Endothelial cell of umbilical vein (primary cell): ENCODE results near the gene SNCAIP. TPM values are rescaled to one million over a fixed set of nuclear protein-coding genes. Genes with fewer than 3 reads are reported as not detected.

Experiments
- BruUV-seq: library from RNA; stranded (reverse); fragments of 400-500 nt; replicated peaks from 2 replicates; lab custom pipeline; 2021; lab: Mats Ljungman, UMichigan
- CTCF ChIA-PET: fragments of 300-600, 350-600 bp; sonication (Branson Sonifier 250); formaldehyde crosslinking; loops from one replicate; lab custom pipeline; 2021; ENCODE audit warnings: antibody characterized with exemption, inconsistent platforms; lab: Charles Lee
- POLR2A ChIA-PET: fragments of 300-600, 350-600 bp; sonication (Branson Sonifier 250); formaldehyde crosslinking; loops from one replicate; lab custom pipeline; 2021; ENCODE audit warnings: antibody characterized with exemption, inconsistent platforms; lab: Charles Lee
- DNase-seq: peaks from one replicate; pipeline ENCODE4 v3.0.0-alpha.2; 2011; ENCODE audit warnings: low read depth, low spot score
- FAIRE-seq: peaks from 2 replicates; lab custom pipeline; 2011; peaks lifted over from hg19 to GRCh38; lab: Jason Lieb, UNC
- H2AFZ ChIP-seq: 2 replicates; pipeline ENCODE4 v1.6.0; 2012; ENCODE audit warnings: low read depth, low read length, control low read depth, inconsistent platforms
- H3K27ac ChIP-seq: 2 replicates; pipeline ENCODE4 v1.5.1; 2011; ENCODE audit warnings: low read depth, mild to moderate bottlenecking, control low read depth, low read length, moderate library complexity; ENCODE audit not compliant: insufficient read depth
- H3K27me3 ChIP-seq, 2 experiments: 2 replicates each; pipeline versions ENCODE4 v1.6.0 to v1.6.1; 2011; ENCODE audit warnings: low read length in 2 of 2, mixed read lengths in 1 of 2; ENCODE audit not compliant: control insufficient read depth in 2 of 2, insufficient read depth in 2 of 2
- H3K36me3 ChIP-seq, 2 experiments: 2 replicates in 1 of 2; 3 replicates in 1 of 2; pipeline ENCODE4 v1.5.1; 2011; ENCODE audit warnings: low read length in 2 of 2, mild to moderate bottlenecking in 1 of 2, moderate library complexity in 1 of 2; ENCODE audit not compliant: control insufficient read depth in 2 of 2, insufficient read depth in 2 of 2; ENCODE audit errors: extremely low read depth in 1 of 2
- H3K4me1 ChIP-seq: 3 replicates; pipeline ENCODE4 v1.5.1; 2011; ENCODE audit warnings: mild to moderate bottlenecking, low read length; ENCODE audit not compliant: control insufficient read depth, insufficient read depth; ENCODE audit errors: extremely low read depth
- H3K4me2 ChIP-seq: 2 replicates; pipeline ENCODE4 v1.6.1; 2011; ENCODE audit warnings: low read length, control low read depth, mixed read lengths; ENCODE audit not compliant: insufficient read depth
- H3K4me3 ChIP-seq, 3 experiments: fragments of 200-600 bp in 1 of 3; sonication (generic), shearing (Covaris generic) in 1 of 3; replicated peaks in 1 of 3; 2 replicates each; pipeline ENCODE4 v1.5.1; 2011 to 2016; ENCODE audit warnings: control low read depth in 3 of 3, low read length in 3 of 3, mild to moderate bottlenecking in 2 of 3, inconsistent platforms in 1 of 3, low read depth in 1 of 3, moderate library complexity in 1 of 3; ENCODE audit not compliant: insufficient read depth in 1 of 3
- H3K79me2 ChIP-seq: 2 replicates; pipeline ENCODE4 v1.6.0; 2012; ENCODE audit warnings: low read length, inconsistent platforms; ENCODE audit not compliant: control insufficient read depth, insufficient read depth
- H3K9ac ChIP-seq: replicated peaks from 2 replicates; pipeline ENCODE3; 2011; ENCODE audit warnings: low read length, control low read depth; ENCODE audit not compliant: insufficient read depth; ENCODE audit errors: extremely low read depth
- H3K9me1 ChIP-seq: replicated peaks from 3 replicates; pipeline ENCODE4 v1.6.0; 2011; ENCODE audit warnings: mild to moderate bottlenecking, low read length; ENCODE audit not compliant: control insufficient read depth, insufficient read depth; ENCODE audit errors: extremely low read depth
- H3K9me3 ChIP-seq: replicated peaks from 2 replicates; pipeline ENCODE4 v1.5.1; 2012; ENCODE audit warnings: low read length, inconsistent platforms; ENCODE audit not compliant: control insufficient read depth, insufficient read depth
- H4K20me1 ChIP-seq: replicated peaks from 2 replicates; pipeline ENCODE3; 2011; ENCODE audit warnings: mild to moderate bottlenecking, low read length; ENCODE audit not compliant: control insufficient read depth, insufficient read depth; ENCODE audit errors: extremely low read depth
- CTCF ChIP-seq, 2 donors: IDR thresholded peaks; 1 replicate in 1 of 2; 2 replicates in 1 of 2; pipeline ENCODE4 v1.5.1; 2011; ENCODE audit warnings: low read length in 2 of 2, mild to moderate bottlenecking in 2 of 2, moderate library complexity in 2 of 2, control low read depth in 1 of 2, inconsistent platforms in 1 of 2, low read depth in 1 of 2; ENCODE audit not compliant: insufficient read depth in 1 of 2; ENCODE audit errors: extremely low read depth in 1 of 2
- EZH2 ChIP-seq: IDR thresholded peaks from 2 replicates; pipeline ENCODE4 v1.6.1; 2012; ENCODE audit warnings: borderline replicate concordance, low read depth, mild to moderate bottlenecking, moderate library complexity, low read length, inconsistent platforms; ENCODE audit not compliant: severe bottlenecking
- FOS ChIP-seq: IDR thresholded peaks from 2 replicates; pipeline ENCODE4 v1.6.1; 2011; ENCODE audit warnings: mild to moderate bottlenecking, low read length, moderate library complexity, borderline replicate concordance; ENCODE audit not compliant: insufficient read depth
- GATA2 ChIP-seq: IDR thresholded peaks from 2 replicates; pipeline ENCODE4 v1.7.0; 2011; ENCODE audit warnings: low read depth, mild to moderate bottlenecking, moderate library complexity, mixed read lengths, low read length; ENCODE audit not compliant: insufficient read length, insufficient read depth
- JUN ChIP-seq: IDR thresholded peaks from 2 replicates; pipeline ENCODE4 v1.6.1; 2011; ENCODE audit warnings: borderline replicate concordance, low read depth; ENCODE audit not compliant: insufficient read length, insufficient read depth
- MAX ChIP-seq: IDR thresholded peaks from 2 replicates; pipeline ENCODE4 v1.6.1; 2011; ENCODE audit not compliant: insufficient read depth, insufficient read length
- MYC ChIP-seq: IDR thresholded peaks from one replicate; pipeline ENCODE4 v1.6.1; 2011; ENCODE audit warnings: mild to moderate bottlenecking, low read depth, low read length
- POLR2A ChIP-seq: IDR thresholded peaks from 2 replicates; pipeline ENCODE4 v1.6.1; 2012; ENCODE audit warnings: low read depth, mild to moderate bottlenecking, control low read depth, low read length
- POLR2AphosphoS5 ChIP-seq: IDR thresholded peaks from 2 replicates; pipeline ENCODE4 v1.6.1; 2012; ENCODE audit warnings: low read depth, mild to moderate bottlenecking, control low read depth, low read length, moderate library complexity; ENCODE audit not compliant: insufficient read depth
- dilution Hi-C: fragments of 300-500 bp; cut with MboI; formaldehyde crosslinking; loops from one replicate; pipeline ENCODE4 v1.15.0; 2019; ENCODE audit warnings: low sequenced_read_pairs; ENCODE audit not compliant: extremely low pct_ligation_motif_present
- intact Hi-C: fragments of 100-400 bp; cut with micrococcal nuclease; formaldehyde crosslinking; loops from one replicate; pipeline ENCODE4 v1.10.0; 2022
- polyA plus RNA-seq, 4 experiments: library from polyadenylated mRNA; depleted of rRNA in 3 of 4; stranded (reverse) in 3 of 4; unstranded in 1 of 4; fragments of >200 nt; gene quantifications; 2 replicates each; pipeline versions ENCODE4 v1.2.1 to v1.2.3, GENCODE V29; 2011 to 2012; ENCODE audit warnings: missing spikeins in 1 of 4
- total RNA-seq: library from RNA; stranded (reverse); gene quantifications from 2 replicates; pipeline ENCODE4 v1.2.3, GENCODE V29; 2021

SNCAIP gene
- total and polyA plus RNA-seq, 2 donors (not counting 3 experiments of a cell fraction or from before 2014, with no cell fraction given): 13.1 to 42.0 TPM

- H3K9me1 ChIP-seq: no peaks in the 10 kb centered on the region
- no peaks in the 10 kb centered on the region for H4K20me1 ChIP-seq
- DNase-seq (no peak), FAIRE-seq (no peak)
- H2AFZ ChIP-seq: no peak overlapping the region
- dilution Hi-C loops (no loop called here), intact Hi-C loops (no loop called here)
- ChIA-PET CTCF (no interaction called here), POLR2A (no interaction called here)
- no peak overlapping the region for H3K27ac ChIP-seq
- no peaks in the 10 kb centered on the region for H3K4me1 ChIP-seq
- no peaks in the 10 kb centered on the region for H3K27me3 ChIP-seq
- no peaks in the 10 kb centered on the region for H3K36me3 ChIP-seq
- BruUV-seq: no TSS peak
- H3K9ac ChIP-seq: no peak overlapping the region
- no peaks in the 10 kb centered on the region for H3K79me2 ChIP-seq
- no peak overlapping the region for H3K4me2 ChIP-seq
- H3K9me3 ChIP-seq: no peaks in the 10 kb centered on the region
- no peak overlapping the region for H3K4me3 ChIP-seq
- TF ChIP-seq JUN: no peak
- no peak for TF ChIP-seq FOS
- TF ChIP-seq GATA2: no peak
- no peak for TF ChIP-seq MAX
- no peak for TF ChIP-seq POLR2AphosphoS5
- no peak for TF ChIP-seq CTCF (IDR thresholded peaks at IDR 0.05; ENCODE audit: extremely low read depth in 1 of 2, insufficient read depth in 1 of 2, low read depth in 1 of 2, low read length in 2 of 2)
- no peak for TF ChIP-seq MYC
- TF ChIP-seq POLR2A: no peak
- no peak for TF ChIP-seq EZH2
These were observed 168.1 kb downstream of the SNCAIP start for GRCh38 chr5:122480146-122480545.
